HG03280 (cell line): ENCODE results near the gene COL20A1.

Source experiments
- ATAC-seq: cut with Tn5 transposase; IDR thresholded peaks from one replicate; pipeline ENCODE4 v1.9.1; 2021; ENCODE audit warnings: mild to moderate bottlenecking, moderate library complexity; ENCODE audit not compliant: unreplicated experiment

Gene COL20A1

DNA sequence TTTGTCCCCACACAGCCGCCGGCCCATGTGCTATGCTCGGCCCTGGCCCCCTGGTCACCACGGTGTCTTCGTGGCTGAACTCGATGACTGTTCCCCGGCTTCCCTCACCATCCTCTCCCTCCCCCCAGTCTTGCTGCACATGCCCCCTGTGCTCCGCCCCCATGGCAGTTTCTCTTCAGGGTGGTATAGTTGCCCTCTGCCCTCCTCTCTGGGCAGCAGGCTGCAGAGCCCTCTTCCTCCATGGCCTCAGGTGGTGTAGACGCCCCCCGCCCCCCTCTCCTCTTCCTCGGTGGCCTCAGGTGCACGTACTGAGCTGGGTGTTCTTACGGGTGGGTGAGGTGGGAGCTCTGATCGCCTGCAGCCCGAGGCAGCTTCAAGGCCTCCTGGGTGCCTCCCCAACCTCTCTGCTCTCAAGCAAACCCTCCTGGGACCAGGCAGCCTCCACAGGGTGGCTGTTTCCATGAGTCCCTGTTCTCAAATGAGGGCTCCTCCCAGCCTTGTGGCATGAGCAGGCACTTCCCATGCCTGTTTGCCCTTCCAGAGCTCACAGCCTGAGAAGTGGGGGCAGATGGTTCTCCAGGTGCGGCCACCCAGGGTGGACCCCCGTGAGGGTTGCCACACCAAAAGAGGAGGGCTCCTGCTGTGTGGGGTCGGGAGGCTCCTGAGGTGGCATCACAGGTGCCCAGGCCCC is 24.8 kb downstream of the COL20A1 start:
- no peak for ATAC-seq

DNA sequence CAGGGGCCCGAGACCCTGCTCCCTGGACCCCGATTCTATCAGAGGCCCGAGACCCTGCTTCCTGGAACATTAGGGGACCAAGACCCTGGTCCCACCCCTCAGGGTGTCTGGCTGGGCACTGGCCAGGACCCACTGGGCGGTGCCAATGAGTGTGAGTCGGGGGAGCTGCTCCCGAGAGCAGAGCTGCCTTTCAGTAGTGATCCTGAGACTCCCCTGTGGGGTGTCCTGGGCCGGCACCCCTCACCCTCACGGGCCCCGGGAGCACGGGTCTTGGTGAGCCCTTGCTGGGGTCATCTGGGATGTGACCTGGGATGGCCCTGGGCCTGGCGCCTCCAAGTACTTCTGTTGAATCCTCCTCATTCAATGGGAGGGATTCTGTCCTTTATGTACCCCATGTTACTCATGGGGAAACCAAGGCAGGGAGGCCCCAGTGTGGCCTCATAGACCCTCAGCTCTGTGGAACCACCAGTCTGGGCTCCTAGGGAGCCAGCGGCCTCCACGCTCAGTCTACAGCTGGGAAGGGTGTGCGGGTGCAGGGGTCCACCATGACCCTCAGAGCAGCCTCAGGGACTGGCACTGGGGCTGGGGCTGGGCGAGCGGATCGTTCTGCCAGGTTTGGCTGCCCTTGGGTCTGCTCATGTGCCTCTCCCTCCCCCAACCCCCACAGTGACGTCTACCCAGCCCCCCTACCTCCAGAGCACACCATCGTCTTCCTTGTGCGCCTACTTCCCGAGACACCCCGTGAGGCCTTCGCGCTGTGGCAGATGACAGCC is 25.6 kb downstream of the COL20A1 start:
- ATAC-seq, result no peak

DNA sequence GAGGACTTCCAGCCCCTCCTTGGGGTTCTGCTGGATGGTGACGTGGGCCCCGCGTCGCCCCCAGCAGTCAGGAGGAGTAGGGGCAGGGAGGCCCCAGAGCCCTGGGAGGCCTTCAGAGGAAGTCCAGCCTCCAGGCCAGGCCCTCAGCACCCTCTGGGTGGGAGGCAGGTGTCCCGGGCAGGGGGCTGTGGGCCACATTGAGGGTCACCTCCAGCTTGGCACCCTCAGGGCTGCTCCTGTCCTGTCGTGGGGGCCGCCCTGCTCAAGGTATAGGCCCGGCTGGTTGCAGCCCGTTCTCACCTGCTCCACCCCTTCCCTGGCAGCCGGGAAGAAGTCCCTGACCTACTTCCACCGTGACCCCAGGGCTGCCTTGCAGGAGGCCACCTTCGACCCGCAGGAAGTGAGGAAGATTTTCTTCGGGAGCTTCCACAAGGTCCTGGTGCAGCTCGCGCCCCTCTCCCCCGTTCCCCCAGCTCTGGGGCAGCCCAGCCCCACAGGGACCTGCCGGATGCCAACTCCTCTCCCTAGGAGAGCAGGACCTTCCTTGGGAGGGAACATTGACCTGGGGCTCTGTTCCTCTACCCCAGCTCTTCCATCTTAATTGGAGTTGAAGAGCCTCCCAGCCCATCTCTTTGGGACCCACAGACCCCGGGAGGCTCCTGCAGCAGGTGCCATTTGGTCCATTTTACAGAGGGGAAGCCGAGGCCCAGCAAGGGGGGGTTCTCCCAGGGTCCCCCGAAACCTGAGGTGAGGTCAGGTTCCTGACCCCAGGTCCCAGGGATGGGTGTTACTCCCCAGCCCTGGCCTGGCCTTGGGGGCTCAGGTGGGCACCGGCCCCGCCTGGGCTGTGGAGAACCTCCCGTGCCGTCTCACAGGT is 26.4 kb downstream of the COL20A1 start:
- ATAC-seq, result no peak

DNA sequence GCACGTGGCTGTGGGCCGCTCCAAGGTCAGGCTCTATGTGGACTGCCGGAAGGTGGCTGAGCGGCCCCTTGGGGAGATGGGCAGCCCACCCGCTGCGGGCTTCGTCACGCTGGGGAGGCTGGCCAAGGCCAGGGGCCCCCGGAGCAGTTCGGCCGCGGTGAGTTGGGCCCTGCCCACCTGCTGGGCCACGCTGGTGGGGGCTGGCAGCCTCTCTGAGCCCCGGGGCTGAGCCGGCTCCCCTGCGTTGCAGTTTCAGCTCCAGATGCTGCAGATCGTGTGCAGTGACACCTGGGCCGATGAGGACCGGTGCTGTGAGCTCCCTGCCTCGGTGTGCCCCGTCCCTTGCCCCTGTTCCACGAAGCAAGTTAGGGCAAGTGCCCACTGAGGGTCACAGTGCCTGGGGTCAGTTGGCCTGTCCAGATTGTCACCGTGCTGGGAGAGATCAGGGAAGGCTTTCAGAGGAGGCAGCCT is 27.1 kb downstream of the COL20A1 start:
- no peak for ATAC-seq

DNA sequence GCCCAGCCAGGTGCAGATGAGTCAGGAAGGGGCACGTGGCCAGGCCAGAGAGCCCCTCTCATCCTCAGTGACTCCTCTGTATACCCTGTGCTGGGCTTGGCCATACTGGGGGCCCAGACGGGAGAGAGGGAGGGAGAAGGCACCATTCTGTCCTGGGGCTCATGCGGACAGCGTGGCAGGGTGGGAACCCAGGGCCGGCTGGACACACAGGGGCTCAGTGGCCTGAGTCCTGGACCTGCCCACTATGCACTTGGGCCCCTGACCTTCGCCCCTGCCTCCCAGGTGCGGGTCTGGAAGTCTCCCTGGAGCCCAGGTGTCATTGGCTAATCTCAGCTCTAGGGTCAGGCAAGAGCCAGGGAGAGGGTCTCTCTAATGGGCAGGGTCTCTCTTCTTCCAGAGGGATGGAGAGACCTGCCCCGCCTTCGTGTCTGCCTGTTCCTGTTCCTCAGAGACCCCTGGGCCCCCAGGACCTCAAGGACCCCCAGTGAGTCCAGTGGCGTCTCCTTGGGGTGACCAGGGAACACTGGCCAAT is 27.7 kb downstream of the COL20A1 start:
- ATAC-seq, result no peak

DNA sequence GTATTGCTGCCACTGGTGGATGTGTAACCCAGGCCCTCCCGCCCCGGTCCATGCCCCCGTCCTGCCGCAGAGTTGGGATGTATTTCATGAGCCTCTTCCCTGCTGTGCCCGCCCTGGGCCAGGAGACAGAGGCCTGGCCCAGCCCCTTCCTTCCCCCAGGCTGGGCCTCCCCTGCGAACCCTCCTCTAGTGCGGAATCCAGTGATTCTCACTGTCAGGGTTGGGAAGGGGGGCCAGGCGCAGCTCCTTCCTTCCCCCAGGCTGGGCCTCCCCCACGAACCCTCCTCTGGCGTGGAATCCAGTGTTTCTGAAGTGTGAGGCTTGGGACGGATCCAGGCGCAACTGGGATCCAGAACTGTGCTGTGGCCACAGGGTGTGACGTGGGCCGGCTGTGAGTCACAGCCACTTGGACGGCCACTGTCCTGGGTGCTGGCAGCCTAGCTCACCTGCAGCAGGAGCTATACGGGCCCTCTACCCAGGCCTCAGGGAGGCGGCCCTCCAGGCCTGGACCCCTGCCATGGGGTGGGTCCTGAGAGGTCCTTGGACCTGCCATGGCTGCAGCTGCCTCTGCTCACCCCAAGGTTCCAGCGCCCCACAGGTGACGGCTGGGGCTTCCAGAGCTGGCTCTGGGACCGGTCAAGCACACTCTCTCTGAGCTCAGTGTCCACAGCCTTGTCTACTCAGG is 28.3 kb downstream of the COL20A1 start:
- no peak for ATAC-seq

DNA sequence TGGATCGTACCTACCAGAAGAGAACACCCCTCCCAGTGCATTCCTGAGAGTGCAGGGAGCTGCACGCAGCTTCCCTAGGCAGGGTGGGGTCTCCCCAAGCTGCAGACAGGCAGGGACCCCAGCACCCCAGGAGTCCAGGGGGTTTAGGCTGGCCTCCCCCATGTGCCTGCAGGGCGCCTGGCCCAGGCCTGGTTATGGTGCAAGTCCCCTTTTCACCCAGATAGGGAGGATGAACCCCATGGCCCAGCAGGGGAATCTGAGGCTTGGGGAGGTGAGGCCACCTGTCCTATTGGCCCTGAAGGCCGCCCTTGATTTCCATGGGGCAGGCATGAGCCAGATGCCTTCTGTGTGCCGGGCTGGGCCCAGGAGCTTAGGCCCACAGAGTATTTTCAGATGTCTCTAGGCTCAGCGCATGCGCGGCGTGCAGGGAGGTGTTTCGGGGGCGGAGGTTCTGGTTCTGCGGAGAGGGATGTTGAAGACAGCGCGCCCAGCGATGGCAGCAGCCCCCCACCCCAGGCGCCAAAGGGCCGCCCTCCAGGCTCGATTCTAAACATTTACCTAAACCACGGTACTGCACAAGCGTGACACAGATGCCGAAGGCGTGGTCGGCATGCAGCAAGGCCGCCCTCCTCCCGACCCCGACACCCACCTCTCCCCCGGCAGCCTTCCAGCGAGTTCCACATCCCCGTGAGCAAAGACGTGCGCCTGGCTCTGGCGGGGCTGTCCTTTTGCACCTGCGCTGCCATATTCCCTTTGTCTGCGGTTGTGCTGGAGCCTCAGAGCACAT is 29.4 kb downstream of the COL20A1 start:
- ATAC-seq, result no peak

DNA sequence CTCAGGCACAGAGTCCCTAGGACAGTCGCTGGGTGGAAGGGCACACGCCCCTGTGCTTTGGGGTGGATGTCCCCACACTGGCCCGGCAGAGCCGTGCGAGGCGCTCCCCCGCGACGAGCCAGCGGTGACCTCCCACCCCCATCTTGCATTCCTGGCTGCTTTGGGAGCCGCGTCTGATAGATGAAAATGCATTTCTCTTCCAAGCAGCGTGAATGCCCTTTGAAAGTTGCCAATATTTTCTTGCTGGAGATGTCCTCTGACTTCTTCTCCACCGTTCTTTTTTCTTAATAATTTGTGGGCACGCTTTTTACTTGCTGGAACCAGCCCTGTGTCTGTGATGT is 29.9 kb downstream of the COL20A1 start:
- no peak for ATAC-seq

DNA sequence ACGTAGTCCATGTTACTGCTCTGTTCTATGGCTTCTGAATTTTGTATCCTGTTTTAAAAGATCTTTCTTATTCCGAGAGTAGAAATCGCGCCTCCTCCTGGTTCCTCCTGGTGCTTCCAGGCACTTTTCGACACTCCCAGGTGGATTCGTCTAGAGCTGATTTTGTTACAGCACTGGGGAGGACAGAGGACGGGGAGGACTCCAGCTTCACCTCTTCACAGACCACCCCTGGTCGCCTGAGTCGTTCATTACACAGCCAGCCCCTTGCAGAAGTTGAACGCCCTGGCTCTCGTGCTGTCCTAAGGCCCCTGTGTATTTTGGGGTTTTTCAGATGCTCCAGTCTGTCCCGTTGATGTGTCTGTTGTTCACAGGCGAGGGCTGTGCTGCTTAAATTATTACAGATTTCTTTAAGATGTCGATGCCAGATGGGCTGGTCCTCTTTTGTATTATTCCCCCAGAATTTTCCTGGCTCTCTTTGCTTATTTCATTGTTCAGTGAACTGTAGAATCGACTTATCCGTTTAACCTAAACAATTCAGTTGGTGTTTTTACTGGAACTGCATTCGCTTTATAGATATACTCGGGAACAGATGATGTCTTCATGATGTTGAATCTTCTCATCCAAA is 30.5 kb downstream of the COL20A1 start:
- no peak for ATAC-seq

DNA sequence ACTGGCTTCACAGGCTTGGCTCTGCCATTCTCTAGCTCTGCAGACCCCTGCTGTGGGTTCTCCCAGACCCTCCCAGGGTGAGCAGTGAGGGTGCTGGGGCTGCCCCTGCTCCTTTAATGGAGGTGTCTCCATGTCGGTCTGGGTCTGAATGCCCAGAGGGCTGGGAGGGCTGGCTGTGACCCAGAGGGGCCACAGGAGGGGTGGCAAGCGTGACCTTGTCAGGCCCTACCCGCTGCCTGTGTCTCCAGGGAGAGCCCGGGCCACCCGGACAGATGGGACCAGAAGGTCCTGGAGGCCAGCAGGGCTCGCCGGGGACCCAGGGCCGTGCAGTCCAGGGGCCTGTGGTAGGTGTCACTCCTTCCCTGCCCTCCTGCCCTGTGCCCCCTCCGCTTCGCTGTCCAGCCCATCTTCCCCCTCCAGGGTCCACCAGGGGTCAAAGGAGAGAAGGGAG is 32.1 kb downstream of the COL20A1 start:
- no peak for ATAC-seq

DNA sequence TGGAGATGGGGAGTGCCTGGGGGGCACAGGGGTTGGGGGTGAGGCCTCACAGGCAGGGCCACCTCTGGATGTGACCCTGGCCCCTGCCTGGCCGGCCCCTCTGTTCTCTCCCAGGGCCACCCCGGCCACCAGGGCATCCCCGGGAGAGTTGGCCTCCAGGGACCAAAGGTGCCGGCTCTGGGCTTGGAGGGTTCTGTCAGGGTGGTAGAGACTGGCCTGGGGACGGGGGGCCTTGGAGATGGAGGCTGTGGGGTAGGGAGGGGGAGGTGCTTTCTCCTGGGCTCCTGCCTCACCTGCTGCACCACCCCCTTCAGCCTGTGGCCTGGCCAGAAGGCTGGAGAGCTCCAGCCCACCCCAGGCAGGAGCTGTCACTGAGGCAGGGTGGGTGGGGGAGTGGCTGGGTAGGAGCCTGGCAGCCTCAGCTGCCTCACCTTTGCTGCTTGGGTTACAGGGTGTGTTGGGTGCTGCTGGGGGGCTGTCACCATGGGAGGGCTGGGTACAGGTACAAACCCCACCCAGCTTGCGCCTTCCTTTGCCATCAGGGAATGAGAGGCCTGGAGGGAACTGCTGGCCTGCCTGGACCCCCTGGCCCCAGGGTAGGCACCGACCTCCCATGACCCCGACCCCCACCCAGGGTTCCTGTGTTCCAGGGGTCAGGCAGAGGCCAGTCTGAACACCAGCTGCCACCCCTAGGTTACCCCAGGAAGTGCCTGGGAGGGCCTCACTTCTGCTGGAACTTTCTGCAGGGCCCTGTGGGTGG is 32.7 kb downstream of the COL20A1 start:
- ATAC-seq, result no peak

DNA sequence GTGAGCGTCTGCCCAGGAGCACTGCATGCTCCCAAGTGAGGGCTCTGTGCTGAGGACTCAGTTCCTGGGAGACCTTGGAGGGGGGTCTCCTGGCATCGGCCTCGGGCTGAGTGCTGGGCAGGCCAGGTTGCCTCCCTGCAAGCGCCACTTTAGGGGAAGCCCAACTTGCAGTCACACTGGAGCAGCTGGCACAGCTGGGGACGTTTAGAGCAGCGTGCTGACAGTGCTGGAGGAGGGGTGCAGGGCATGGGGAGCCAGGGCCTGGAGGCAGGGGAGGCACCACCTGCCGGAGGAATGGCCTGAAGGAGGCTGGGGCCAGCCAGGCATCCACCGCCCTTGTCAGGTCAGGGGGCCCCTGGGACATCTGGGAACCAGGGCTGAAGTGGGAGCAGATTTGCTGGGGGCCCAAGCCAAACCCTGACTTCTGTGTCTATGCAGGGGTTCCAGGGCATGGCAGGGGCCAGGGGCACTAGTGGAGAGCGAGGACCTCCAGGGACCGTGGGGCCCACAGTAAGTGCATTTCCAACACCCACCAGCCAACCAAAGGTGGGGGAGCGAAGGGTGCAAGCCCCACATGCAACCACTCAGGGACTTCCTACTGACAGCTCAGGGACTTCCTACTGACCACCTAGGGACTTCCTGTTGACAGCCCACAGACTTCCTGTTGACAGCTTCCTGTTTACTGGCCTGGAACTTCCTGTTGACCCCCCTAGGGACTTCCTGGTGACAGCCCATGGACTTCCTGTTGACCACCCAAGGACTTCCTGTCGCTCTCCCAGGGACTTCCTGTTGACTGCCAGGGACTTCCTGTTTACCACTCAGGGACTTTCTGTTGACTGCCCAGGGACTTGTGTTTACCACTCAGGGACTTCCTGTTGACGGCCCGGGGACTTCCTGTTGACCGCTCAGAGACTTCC is 33.6 kb downstream of the COL20A1 start:
- ATAC-seq, result no peak

DNA sequence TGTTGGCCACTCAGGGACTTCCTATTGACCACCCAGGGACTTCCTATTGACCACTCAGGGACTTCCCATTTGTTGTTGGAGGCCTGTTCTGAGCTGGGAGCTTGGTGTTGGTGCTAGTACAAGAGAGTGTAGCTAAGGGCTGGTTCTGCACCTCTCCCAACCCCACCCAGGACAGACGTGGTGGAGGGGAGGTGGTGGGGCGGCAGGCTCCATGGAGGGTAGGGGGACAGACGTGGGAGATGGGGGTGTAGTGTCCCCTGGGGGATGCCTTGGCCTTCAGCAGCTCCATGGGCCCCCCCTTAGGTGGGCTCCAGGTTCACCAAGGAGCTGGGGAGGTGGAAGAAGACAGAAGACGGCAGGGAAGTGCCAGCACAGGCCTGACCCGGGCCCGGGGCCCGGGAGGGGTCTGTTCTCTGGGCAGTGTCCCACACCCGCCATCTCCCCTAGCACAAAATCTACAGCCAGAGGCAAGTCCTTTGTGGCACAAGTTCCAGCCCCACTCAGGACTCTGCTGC is 34.3 kb downstream of the COL20A1 start:
- ATAC-seq, result no peak

DNA sequence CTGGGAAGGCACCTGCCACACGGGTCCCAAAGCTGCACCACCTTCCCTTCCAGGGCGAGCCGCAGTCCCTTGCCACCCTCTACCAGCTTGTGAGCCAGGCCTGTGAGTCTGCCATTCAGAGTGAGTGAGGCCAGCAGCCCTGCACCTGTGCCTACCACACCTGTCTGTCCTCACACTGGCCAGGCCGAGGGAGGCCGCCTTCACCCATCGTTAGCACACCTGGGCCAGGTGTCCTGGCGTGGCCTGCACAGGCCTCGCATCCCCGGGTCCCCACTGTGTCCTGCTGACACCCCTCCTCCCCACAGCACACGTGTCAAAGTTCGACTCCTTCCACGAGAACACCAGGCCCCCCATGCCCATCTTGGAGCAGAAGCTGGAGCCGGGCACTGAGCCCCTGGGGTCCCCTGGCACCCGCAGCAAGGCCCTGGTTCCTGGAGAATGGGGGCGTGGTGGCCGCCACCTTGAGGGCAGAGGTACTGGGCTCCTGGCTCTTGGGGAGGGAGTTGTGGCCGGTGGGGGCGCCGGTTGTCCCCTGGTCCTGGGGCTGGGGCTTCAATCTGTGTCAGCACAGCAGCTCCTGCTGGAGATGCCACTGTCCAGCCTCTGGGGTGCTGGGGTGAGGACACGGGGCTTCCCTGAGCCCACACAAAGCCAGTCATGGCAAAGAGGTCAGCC is 35.2 kb downstream of the COL20A1 start:
- ATAC-seq, result no peak

DNA sequence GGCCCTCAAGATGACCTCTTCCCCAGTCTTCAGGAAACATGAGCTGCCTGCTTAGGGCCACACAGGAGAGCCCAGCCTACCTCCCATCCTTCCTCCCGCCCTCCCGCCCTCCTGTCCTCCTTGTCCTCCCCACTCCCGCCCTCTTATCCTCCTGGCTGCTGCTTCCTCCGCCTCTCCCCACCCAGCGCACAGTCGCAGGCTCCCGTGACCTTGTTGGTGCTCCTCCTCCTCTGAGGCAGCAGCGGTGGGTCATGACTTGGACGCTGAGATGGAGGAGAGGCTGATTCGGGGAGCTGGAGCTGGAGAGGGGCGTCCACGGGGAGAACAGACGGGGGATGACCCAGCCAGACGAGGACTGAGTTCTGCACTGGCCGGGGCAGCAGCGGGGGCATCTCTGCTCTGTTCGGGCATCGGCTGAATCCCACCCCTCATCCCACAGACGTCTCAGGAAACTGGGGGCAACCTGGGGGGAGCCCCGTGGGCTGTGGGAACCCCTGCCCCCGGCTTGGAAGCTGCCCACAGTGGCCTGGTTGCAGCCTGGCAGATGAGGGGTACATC is 35.8 kb downstream of the COL20A1 start:
- ATAC-seq, result no peak

DNA sequence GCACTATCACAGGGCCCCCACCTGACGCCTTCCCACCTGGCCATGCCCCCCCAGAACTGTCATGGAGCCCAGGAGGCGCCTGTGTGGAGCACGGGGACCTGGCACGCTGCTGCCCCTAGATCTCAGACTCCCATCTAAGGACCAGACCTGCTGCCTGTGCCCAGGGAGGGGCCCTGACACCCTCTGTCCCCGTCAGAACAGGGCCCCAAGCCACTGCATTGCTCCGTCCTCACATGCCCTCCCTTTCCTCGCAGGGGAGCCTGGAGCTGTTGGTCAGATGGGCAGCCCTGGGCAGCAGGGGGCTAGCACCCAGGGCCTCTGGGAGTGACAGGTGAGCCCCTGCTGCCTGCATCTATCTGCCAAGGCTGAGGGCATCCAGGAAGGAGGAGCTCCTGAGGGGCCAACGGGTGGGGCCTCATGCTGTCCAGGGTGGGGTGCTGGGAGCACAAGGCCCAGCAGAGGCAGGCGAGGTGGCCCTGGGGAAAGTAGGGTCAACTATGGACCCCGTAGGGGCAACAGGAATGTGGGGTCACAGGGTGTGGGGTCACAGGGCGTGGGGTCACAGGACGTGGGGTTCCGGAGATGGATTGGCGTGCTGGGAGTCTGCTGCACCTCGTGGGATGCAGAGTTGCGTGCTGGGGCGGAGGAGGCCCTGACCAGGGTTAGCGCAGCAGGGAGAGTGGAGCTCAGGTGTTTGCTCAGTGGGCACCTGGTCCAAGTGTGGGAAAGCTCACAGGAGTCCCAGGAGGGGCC is 36.5 kb downstream of the COL20A1 start:
- no peak for ATAC-seq
